PC-9 (cell line): ENCODE results near the gene GNG7.

Source experiments
- EZH2 ChIP-seq: fragments of 200-600 bp; sonication (generic); IDR thresholded peaks from 2 replicates; pipeline ENCODE4 v1.8.0; 2017; ENCODE audit warnings: antibody characterized with exemption, low read depth
- TF ChIP-seq, protein P1 (sequence below): fragments of 200-600 bp; sonication (generic); conservative IDR thresholded peaks from 2 replicates; pipeline ENCODE4 v1.6.1; 2017; ENCODE audit warnings: mixed run types, antibody characterized with exemption, mild to moderate bottlenecking, moderate library complexity

DNA sequence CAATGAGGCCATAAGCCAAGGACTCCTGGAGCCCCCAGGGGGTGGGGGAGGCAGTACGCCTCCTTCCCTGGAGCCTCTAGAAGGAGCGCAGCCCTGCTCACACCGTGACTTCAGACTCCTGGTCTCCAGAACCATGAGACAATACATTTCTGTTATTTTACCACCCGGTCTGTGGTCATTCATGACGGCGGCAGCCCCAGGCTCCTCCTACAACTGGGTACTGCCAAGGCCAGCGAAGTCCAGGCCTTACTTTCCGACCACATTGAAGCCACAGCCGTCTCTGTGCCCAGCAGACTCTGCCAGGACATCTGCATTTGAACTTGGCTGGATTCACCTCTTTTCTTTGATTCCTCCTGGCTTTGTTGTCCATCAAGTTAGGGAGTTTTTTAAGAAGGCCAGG lies 10.5 kb downstream of the GNG7 start:
- TF ChIP-seq, protein P1, sequence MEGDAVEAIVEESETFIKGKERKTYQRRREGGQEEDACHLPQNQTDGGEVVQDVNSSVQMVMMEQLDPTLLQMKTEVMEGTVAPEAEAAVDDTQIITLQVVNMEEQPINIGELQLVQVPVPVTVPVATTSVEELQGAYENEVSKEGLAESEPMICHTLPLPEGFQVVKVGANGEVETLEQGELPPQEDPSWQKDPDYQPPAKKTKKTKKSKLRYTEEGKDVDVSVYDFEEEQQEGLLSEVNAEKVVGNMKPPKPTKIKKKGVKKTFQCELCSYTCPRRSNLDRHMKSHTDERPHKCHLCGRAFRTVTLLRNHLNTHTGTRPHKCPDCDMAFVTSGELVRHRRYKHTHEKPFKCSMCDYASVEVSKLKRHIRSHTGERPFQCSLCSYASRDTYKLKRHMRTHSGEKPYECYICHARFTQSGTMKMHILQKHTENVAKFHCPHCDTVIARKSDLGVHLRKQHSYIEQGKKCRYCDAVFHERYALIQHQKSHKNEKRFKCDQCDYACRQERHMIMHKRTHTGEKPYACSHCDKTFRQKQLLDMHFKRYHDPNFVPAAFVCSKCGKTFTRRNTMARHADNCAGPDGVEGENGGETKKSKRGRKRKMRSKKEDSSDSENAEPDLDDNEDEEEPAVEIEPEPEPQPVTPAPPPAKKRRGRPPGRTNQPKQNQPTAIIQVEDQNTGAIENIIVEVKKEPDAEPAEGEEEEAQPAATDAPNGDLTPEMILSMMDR: no peak
- TF ChIP-seq EZH2: no peak
